Skeletal muscle tissue (tissue), 4 donors: Measurements from ENCODE around the gene COL23A1. TPM values are rescaled to one million over a fixed set of nuclear protein-coding genes. Genes with fewer than 3 reads are reported as not detected.

Experiments used
- H3K27ac ChIP-seq: one replicate; pipeline ENCODE4 v1.7.0; 2013; ENCODE audit warnings: mild to moderate bottlenecking, low read depth, low read length, inconsistent platforms
- H3K27me3 ChIP-seq, 3 donors: one replicate each; pipeline ENCODE4 v1.7.0; 2013; ENCODE audit warnings: low read length in 3 of 3; ENCODE audit not compliant: control insufficient read depth in 3 of 3, insufficient read depth in 3 of 3
- H3K36me3 ChIP-seq, 3 donors: one replicate each; pipeline ENCODE4 v1.7.0; 2013; ENCODE audit warnings: low read length in 3 of 3; ENCODE audit not compliant: control insufficient read depth in 3 of 3, insufficient read depth in 3 of 3
- H3K4me1 ChIP-seq, 3 donors: one replicate each; pipeline ENCODE4 v1.7.0; 2013; ENCODE audit warnings: low read length in 3 of 3, mild to moderate bottlenecking in 3 of 3; ENCODE audit not compliant: control insufficient read depth in 3 of 3, insufficient read depth in 3 of 3
- H3K4me3 ChIP-seq, 3 donors: one replicate each; pipeline ENCODE4 v1.7.0; 2013; ENCODE audit warnings: low read length in 3 of 3
- H3K9ac ChIP-seq, 3 donors: one replicate each; pipeline ENCODE4 v1.7.0; 2013; ENCODE audit warnings: low read length in 3 of 3, mild to moderate bottlenecking in 3 of 3, moderate library complexity in 2 of 3, low read depth in 1 of 3
- H3K9me3 ChIP-seq, 3 donors: one replicate each; pipeline ENCODE4 v1.7.0; 2013; ENCODE audit warnings: low read length in 3 of 3; ENCODE audit not compliant: control insufficient read depth in 3 of 3
- total RNA-seq: library from RNA; depleted of rRNA; stranded (reverse); fragments of >200 nt; gene quantifications from one replicate; pipeline ENCODE4 v1.2.3, GENCODE V29; 2014
- donor health status: Osteomylitis.

The COL23A1 gene
- total RNA-seq, 1 donor from 2014 or later = 0.52 TPM

GRCh38 chr5:178424810-178425177 lies 165.4 kb downstream of the COL23A1 start:
- Histone ChIP-seq H3K9me3 (no peaks in the 10 kb centered on the region), H3K36me3 (no peaks in the 10 kb centered on the region), H3K9ac (no peak overlapping the region), H3K27ac (no peak overlapping the region), H3K27me3 (peaks cover 0 to 2% (median 0%) of the 10 kb centered on the region in 3 donors), H3K4me1 (peaks cover 15 to 21% (median 20%) of the 10 kb centered on the region in 3 donors), H3K4me3 (no peak overlapping the region)

- H3K4me1 ChIP-seq = peaks cover 11 to 15% (median 13%) of the 10 kb centered on the region in 3 donors
- peaks cover 0 to 5% (median 0%) of the 10 kb centered on the region in 3 donors for H3K27me3 ChIP-seq
- no peaks in the 10 kb centered on the region for H3K9me3 ChIP-seq
- H3K36me3 ChIP-seq = no peaks in the 10 kb centered on the region
- H3K27ac ChIP-seq = no peak overlapping the region
- H3K4me3 ChIP-seq = no peak overlapping the region
- no peak overlapping the region for H3K9ac ChIP-seq
These were observed 166.0 kb downstream of the COL23A1 start for GRCh38 chr5:178423901-178424809.

- no peak overlapping the region for H3K4me3 ChIP-seq
- H3K36me3 ChIP-seq = no peaks in the 10 kb centered on the region
- peaks cover 0 to 11% (median 0%) of the 10 kb centered on the region in 3 donors for H3K27me3 ChIP-seq
- peaks cover 5 to 7% (median 6%) of the 10 kb centered on the region in 3 donors for H3K4me1 ChIP-seq
- no peak overlapping the region for H3K27ac ChIP-seq
- no peak overlapping the region for H3K9ac ChIP-seq
- no peaks in the 10 kb centered on the region for H3K9me3 ChIP-seq
These were observed 166.8 kb downstream of the COL23A1 start for GRCh38 chr5:178423431-178423830.

- H3K4me1 ChIP-seq = no peaks in the 10 kb centered on the region
- no peak overlapping the region for H3K9ac ChIP-seq
- peaks cover 0 to 11% (median 0%) of the 10 kb centered on the region in 3 donors for H3K27me3 ChIP-seq
- H3K27ac ChIP-seq = no peak overlapping the region
- no peaks in the 10 kb centered on the region for H3K9me3 ChIP-seq
- no peak overlapping the region for H3K4me3 ChIP-seq
- no peaks in the 10 kb centered on the region for H3K36me3 ChIP-seq
These were observed 167.8 kb downstream of the COL23A1 start for GRCh38 chr5:178422400-178422775.

DNA sequence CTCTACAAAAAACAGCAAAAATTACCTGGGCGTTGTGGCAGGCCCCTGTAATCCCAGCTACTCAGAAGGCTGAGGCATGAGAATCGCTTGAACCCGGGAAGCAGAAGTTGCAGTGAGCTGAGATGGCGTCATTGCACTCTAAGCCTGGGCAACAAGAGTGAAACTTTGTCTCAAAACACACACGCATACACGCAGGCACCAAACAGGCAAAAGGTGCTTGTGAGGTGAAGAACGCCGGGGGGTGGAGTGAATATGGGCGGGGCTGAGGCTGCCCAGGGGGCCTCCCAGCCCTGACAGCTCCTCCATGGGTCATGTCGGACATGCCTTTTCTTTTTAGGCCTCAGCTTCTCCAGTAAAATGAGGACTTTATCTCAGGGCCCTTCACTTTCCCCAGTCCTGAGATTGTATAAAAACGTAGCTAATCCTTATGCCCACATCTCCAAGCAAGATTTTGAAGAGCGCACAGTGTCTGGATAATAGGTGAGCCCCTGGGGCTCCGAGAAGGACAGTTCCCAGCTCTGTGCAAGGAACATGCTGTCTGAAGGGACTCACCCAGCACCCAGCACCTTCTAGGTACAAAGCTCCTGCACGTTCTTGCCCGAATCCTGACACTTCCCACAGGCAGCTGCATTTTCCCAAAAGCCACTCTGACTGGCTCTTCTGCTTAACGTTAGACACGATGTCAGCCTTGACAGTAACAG lies 168.3 kb downstream of the COL23A1 start:
- H3K4me3 ChIP-seq = no peak overlapping the region
- H3K9ac ChIP-seq = no peak overlapping the region
- H3K4me1 ChIP-seq = no peaks in the 10 kb centered on the region
- H3K27me3 ChIP-seq = peaks cover 0 to 11% (median 0%) of the 10 kb centered on the region in 3 donors
- no peaks in the 10 kb centered on the region for H3K9me3 ChIP-seq
- no peaks in the 10 kb centered on the region for H3K36me3 ChIP-seq
- H3K27ac ChIP-seq = no peak overlapping the region

GRCh38 chr5:178421128-178421527 lies 169.1 kb downstream of the COL23A1 start:
- Histone ChIP-seq H3K27me3 (peaks cover 0 to 13% (median 0%) of the 10 kb centered on the region in 3 donors), H3K4me1 (no peaks in the 10 kb centered on the region), H3K9me3 (no peaks in the 10 kb centered on the region), H3K4me3 (no peak overlapping the region), H3K36me3 (no peaks in the 10 kb centered on the region), H3K9ac (no peak overlapping the region), H3K27ac (no peak overlapping the region)

- Histone ChIP-seq H3K27ac (no peak overlapping the region), H3K36me3 (no peaks in the 10 kb centered on the region), H3K9me3 (no peaks in the 10 kb centered on the region), H3K27me3 (peaks cover 0 to 19% (median 0%) of the 10 kb centered on the region in 3 donors), H3K4me1 (no peaks in the 10 kb centered on the region), H3K9ac (no peak overlapping the region), H3K4me3 (no peak overlapping the region)
These were observed 169.8 kb downstream of the COL23A1 start for GRCh38 chr5:178420354-178420781.

DNA sequence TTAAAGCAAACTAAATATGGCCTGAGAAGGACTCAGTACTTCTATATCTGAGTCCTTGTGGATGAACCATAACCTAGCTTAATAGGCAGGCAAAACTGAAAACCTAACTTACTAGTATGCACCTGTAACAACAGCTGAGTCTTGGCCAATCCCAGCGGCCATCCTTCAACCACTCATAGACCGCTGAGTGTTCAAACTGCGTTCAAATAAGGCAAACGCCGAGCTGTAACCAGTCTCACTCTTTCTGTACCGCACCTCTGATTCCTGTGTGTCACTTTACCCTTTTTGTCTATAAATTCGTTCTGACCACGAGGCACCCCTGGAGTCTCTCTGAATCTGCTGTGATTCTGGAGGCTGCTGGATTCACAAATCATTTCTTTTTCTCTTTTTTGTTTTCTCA lies 170.5 kb downstream of the COL23A1 start:
- peaks cover 3 to 23% (median 4%) of the 10 kb centered on the region in 3 donors for H3K27me3 ChIP-seq

DNA sequence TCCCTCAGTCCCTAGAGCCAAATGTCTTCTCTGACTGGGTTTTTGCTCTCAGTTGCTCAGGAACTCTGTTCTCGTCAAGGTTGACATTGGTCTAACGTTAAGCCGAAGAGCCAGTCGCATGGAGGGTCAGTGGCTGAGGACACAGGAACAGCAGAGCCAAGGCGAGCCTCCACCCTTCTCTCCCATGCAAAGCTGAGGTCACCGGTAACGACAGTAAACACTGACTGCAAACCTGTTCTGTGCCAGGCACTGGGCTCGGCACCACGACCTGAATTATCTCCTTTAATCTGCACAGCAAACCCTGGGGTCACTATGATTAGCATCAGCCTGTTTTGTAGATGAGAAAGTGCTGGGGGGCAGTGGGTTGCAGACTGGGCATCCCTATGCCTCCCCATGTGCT lies 171.0 kb downstream of the COL23A1 start:
- peaks cover 3 to 23% (median 4%) of the 10 kb centered on the region in 3 donors for H3K27me3 ChIP-seq
- H3K4me3 ChIP-seq = no peak overlapping the region
- H3K27ac ChIP-seq = no peak overlapping the region
- no peak overlapping the region for H3K9ac ChIP-seq
- no peaks in the 10 kb centered on the region for H3K9me3 ChIP-seq
- no peaks in the 10 kb centered on the region for H3K36me3 ChIP-seq
- no peaks in the 10 kb centered on the region for H3K4me1 ChIP-seq

More for the DNA sequence above, 170.5 kb downstream of the COL23A1 start:
- Histone ChIP-seq H3K36me3 (no peaks in the 10 kb centered on the region), H3K4me1 (no peaks in the 10 kb centered on the region), H3K9ac (no peak overlapping the region), H3K4me3 (no peak overlapping the region), H3K27ac (no peak overlapping the region), H3K9me3 (no peaks in the 10 kb centered on the region)
